ENCODE measurements around the gene CELF1.

The CELF1 gene

DNA sequence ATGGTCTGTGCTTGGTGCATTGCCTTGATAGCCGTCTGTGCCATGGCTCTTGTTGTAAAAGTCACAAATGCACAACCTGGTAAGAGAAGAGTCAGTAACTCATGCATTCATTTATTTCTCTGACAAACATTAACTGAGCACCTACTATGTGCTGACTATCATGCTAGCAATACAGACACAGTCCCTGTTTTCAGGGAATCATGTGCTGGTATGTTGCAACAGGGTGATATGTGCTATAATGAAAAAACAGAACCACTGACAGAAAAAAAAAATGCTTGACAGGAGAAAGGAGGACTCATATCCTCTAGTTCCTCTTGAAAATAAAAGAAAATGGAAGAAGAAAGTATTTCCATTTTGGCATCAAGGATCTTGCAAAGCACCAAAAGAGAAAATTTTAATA, 69.5 kb downstream of the CELF1 start:
- no peak overlapping the region for H3K4me3 ChIP-seq (ENCODE audit: control insufficient read depth, low read depth, low read length)

DNA sequence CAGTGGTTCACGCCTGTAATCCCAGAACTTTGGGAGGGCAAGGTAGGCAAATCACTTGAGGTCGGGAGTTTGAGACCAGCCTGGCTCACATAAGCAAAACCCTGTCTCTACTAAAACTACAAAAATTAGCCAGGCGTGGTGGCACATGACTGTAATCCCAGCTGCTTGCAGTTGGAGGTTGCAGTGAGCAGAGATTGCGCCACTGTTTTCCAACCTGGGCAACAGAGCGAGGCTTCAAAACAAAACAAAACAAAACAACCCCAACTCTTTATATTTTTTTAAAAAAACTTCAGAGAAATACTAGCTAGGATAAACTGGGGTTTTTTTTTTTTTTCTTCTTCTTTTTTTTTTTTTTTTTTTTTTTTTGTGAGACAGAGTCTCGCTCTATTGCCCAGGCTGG, 72.2 kb downstream of the CELF1 start:
- H3K4me3 ChIP-seq (ENCODE audit: control insufficient read depth, low read depth, low read length), result no peak overlapping the region
- DNase-seq (ENCODE audit: low read depth), result no peak
- TF ChIP-seq, protein P1, sequence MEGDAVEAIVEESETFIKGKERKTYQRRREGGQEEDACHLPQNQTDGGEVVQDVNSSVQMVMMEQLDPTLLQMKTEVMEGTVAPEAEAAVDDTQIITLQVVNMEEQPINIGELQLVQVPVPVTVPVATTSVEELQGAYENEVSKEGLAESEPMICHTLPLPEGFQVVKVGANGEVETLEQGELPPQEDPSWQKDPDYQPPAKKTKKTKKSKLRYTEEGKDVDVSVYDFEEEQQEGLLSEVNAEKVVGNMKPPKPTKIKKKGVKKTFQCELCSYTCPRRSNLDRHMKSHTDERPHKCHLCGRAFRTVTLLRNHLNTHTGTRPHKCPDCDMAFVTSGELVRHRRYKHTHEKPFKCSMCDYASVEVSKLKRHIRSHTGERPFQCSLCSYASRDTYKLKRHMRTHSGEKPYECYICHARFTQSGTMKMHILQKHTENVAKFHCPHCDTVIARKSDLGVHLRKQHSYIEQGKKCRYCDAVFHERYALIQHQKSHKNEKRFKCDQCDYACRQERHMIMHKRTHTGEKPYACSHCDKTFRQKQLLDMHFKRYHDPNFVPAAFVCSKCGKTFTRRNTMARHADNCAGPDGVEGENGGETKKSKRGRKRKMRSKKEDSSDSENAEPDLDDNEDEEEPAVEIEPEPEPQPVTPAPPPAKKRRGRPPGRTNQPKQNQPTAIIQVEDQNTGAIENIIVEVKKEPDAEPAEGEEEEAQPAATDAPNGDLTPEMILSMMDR (IDR thresholded peaks at IDR 0.05; ENCODE audit: control insufficient read depth, insufficient read depth, low read depth, low read length, missing control alignments), result no peak

More for the DNA sequence above, 69.5 kb downstream of the CELF1 start:
- no peak for DNase-seq (ENCODE audit: low read depth)
- TF ChIP-seq, protein P1 (IDR thresholded peaks at IDR 0.05; ENCODE audit: control insufficient read depth, insufficient read depth, low read depth, low read length, missing control alignments), result no peak

DNA sequence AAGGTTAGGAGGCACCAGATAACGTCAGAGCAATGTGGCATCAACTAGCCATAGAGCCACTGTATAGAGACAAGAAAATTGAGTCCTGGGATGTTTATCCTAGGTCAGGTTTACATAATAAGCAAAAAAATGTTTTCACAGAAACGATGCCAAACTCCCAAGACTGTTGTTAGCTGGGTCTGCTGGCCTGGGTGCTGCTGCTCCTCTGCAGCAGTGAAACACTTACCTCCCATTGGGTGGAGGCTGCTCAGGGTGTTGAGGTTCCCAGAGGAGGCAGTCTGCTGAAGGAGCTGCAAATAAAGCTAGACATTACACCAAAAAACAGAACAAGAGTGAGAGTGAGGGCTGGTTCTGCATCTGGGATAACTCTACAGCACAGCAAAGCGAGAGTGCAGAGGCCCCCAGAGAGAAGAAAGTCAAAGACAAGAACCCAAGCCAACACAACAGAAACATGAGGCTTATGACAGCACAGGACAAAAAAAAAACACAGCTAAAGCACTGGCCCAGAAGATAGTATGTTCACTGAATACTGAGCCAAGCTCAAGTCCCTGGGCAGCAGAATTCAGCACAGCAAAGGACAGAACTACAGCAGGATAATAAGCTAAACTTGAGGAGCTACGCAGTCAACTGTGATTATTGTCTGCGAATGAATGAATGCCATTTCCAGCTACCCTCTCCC, 74.1 kb downstream of the CELF1 start:
- TF ChIP-seq, protein P1 (IDR thresholded peaks at IDR 0.05; ENCODE audit: control insufficient read depth, insufficient read depth, low read depth, low read length, missing control alignments), result no peak
- no peak for DNase-seq (ENCODE audit: low read depth)
- no peak overlapping the region for H3K4me3 ChIP-seq (ENCODE audit: control insufficient read depth, low read depth, low read length)

DNA sequence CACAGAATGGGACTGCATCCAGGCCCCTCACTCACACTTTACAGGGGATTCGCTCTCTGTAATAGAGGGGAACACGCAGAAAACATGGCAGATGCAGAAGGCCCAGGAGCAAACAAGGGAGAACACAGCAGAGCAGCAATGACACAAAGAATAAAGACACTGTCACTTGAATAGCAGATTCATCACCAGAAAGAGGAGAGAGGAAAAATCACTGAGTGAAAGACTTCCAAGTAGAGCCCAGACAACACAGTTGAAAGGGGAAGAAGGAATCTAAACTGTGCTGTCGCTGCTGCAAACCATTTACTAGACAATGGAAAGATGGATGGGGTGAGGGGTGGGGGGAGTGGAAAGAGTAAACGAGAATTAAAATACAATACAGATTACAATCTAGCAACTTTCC, 75.2 kb downstream of the CELF1 start:
- TF ChIP-seq, protein P1 (IDR thresholded peaks at IDR 0.05; ENCODE audit: control insufficient read depth, insufficient read depth, low read depth, low read length, missing control alignments), result no peak
- no peak overlapping the region for H3K4me3 ChIP-seq (ENCODE audit: control insufficient read depth, low read depth, low read length)
- no peak for DNase-seq (ENCODE audit: low read depth)

DNA sequence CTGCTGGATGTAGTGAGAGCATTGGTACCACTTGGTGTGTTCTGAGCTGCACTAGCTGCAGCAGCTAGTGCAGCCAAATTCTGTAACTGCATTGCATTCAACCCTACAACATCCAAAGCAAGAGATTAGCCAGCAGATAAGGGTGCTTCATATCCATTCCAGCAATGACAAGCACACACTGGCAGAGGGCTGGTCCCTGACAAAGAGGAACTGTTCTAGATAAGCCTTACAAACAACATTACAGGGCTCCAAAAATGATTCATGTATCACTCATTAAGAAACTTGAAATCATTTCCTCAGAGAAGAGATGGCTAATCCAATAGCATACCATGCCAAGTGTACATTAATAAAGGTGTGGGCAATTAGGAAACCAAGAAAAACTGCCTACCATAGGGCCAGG, 75.6 kb downstream of the CELF1 start:
- DNase-seq (ENCODE audit: low read depth), result no peak
- H3K4me3 ChIP-seq (ENCODE audit: control insufficient read depth, low read depth, low read length), result no peak overlapping the region
- TF ChIP-seq, protein P1 (IDR thresholded peaks at IDR 0.05; ENCODE audit: control insufficient read depth, insufficient read depth, low read depth, low read length, missing control alignments), result peak; percentile 5

DNA sequence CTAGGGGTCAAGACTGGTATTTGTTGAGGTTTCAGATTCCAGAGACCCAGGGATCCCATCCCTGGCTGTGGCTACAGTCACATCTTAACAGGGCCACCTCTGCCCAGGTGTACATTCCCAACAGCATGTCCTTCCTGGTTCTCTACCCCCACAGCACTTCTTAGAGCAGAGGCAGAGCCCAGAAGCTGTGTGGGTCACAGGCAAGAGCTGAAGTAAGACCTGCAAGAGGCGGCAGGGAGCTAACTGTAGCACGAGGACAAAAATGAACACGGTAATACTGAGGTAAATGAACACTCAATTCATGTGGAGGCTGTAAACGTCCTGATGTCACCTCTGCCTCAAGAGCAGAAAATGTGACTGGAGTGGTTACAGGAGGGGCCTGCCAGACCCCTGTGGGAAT, 82.3 kb downstream of the CELF1 start:
- no peak for DNase-seq (ENCODE audit: low read depth)
- TF ChIP-seq, protein P1 (IDR thresholded peaks at IDR 0.05; ENCODE audit: control insufficient read depth, insufficient read depth, low read depth, low read length, missing control alignments), result no peak
- no peak overlapping the region for H3K4me3 ChIP-seq (ENCODE audit: control insufficient read depth, low read depth, low read length)

All from AG09309 (cell line).